B cell (primary cell): ENCODE measurements around the gene ANKS1A. TPM values are rescaled to one million over a fixed set of nuclear protein-coding genes. Genes with fewer than 3 reads are reported as not detected.

ENCODE experiments used
- ATAC-seq: fragments of 200-7000 bp; cut with Tn5 transposase; one replicate; pipeline ENCODE4 v1.10.0; 2021; ENCODE audit warnings: low read depth, mild to moderate bottlenecking, moderate number of reproducible peaks, moderate library complexity
- CTCF ChIA-PET: fragments of 350-600 bp; sonication (Branson Sonifier 250); formaldehyde crosslinking; loops from one replicate; lab custom pipeline; 2021; ENCODE audit warnings: antibody characterized with exemption, inconsistent platforms; lab: Charles Lee
- POLR2A ChIA-PET: fragments of 350-600 bp; sonication (Branson Sonifier 250); formaldehyde crosslinking; loops from one replicate; lab custom pipeline; 2021; ENCODE audit warnings: antibody characterized with exemption; lab: Charles Lee
- DNase-seq: peaks from one replicate; pipeline ENCODE4 v3.0.0; 2013
- H2AFZ ChIP-seq: 2 replicates; pipeline ENCODE4 v1.6.1; 2012; ENCODE audit warnings: mild to moderate bottlenecking, low read depth, low read length; ENCODE audit not compliant: insufficient read depth, poor library complexity, severe bottlenecking
- H3K27ac ChIP-seq, 2 donors: 1 replicate in 1 of 2; 2 replicates in 1 of 2; pipeline ENCODE4 v1.5.1; 2012 to 2013; ENCODE audit warnings: low read length in 2 of 2, mild to moderate bottlenecking in 2 of 2, moderate library complexity in 1 of 2
- H3K27me3 ChIP-seq, 4 experiments: fragments of 200-600 bp in 1 of 4; sonication (generic) in 1 of 4; replicated peaks in 1 of 4; 1 replicate in 2 of 4; 2 replicates in 2 of 4; pipeline versions ENCODE4 v1.6.1 to v1.7.0; 2013 to 2016; ENCODE audit warnings: low read length in 3 of 4, mild to moderate bottlenecking in 2 of 4, mixed read lengths in 1 of 4, moderate library complexity in 1 of 4; ENCODE audit not compliant: insufficient read depth in 4 of 4, control insufficient read depth in 3 of 4; ENCODE audit errors: control extremely low read depth in 1 of 4
- H3K36me3 ChIP-seq, 2 experiments: replicated peaks in 1 of 2; 1 replicate in 1 of 2; 2 replicates in 1 of 2; pipeline versions ENCODE4 v1.6.1 to v1.7.1; 2013; ENCODE audit warnings: low read length in 1 of 2; ENCODE audit not compliant: insufficient read depth in 2 of 2, control insufficient read depth in 1 of 2; ENCODE audit errors: control extremely low read depth in 1 of 2, extremely low read depth in 1 of 2
- H3K4me1 ChIP-seq, 2 donors: fragments of 200-600 bp in 1 of 2; sonication (generic) in 1 of 2; 1 replicate in 1 of 2; 2 replicates in 1 of 2; pipeline versions ENCODE4 v1.5.1 to v1.6.1; 2013 to 2017; ENCODE audit warnings: low read length in 2 of 2; ENCODE audit not compliant: control insufficient read depth in 2 of 2, insufficient read depth in 2 of 2
- H3K4me2 ChIP-seq: replicated peaks from 2 replicates; pipeline ENCODE3; 2012; ENCODE audit warnings: mild to moderate bottlenecking, low read depth, low read length; ENCODE audit not compliant: poor library complexity, severe bottlenecking
- H3K4me3 ChIP-seq, 5 experiments: fragments of 200-600 bp in 1 of 5; sonication (generic) in 1 of 5; 1 replicate in 3 of 5; 2 replicates in 2 of 5; pipeline versions ENCODE4 v1.5.1 to v1.7.0; 2011 to 2016; ENCODE audit warnings: low read length in 4 of 5, mild to moderate bottlenecking in 4 of 5, low read depth in 2 of 5, control low read depth in 1 of 5, moderate library complexity in 1 of 5; ENCODE audit not compliant: insufficient read depth in 1 of 5; ENCODE audit errors: control extremely low read depth in 1 of 5, extremely low read depth in 1 of 5
- H3K79me2 ChIP-seq: fragments of 200-600 bp; sonication (generic); one replicate; pipeline ENCODE4 v1.6.0; 2016; ENCODE audit warnings: low read length; ENCODE audit not compliant: control insufficient read depth, insufficient read depth
- H3K9ac ChIP-seq: fragments of 200-600 bp; sonication (generic); 2 replicates; pipeline ENCODE4 v1.6.1; 2017; ENCODE audit warnings: mild to moderate bottlenecking, low read length, moderate library complexity
- H3K9me3 ChIP-seq, 3 donors: one replicate each; pipeline versions ENCODE4 v1.6.1 to v1.7.1; 2013; ENCODE audit warnings: low read length in 2 of 3; ENCODE audit not compliant: control insufficient read depth in 2 of 3, insufficient read depth in 1 of 3; ENCODE audit errors: control extremely low read depth in 1 of 3
- H4K20me1 ChIP-seq: 2 replicates; pipeline ENCODE4 v1.6.0; 2012; ENCODE audit warnings: mild to moderate bottlenecking, low read length; ENCODE audit not compliant: insufficient read depth, control insufficient read depth, poor library complexity, severe bottlenecking
- H3K27ac Mint-ChIP-seq: one replicate; pipeline ENCODE4 v1.8.0; 2021; ENCODE audit warnings: mixed read lengths
- H3K27me3 Mint-ChIP-seq: one replicate; pipeline ENCODE4 v1.8.0; 2021; ENCODE audit warnings: mixed read lengths
- H3K4me1 Mint-ChIP-seq: one replicate; pipeline ENCODE4 v1.8.0; 2021; ENCODE audit warnings: mixed read lengths
- H3K4me3 Mint-ChIP-seq: one replicate; pipeline ENCODE4 v1.8.0; 2021; ENCODE audit warnings: mixed read lengths
- H3K9me3 Mint-ChIP-seq: one replicate; pipeline ENCODE4 v1.8.0; 2022; ENCODE audit warnings: mixed read lengths; ENCODE audit not compliant: insufficient read depth
- CTCF ChIP-seq: fragments of 200-600 bp; IDR thresholded peaks from one replicate; pipeline ENCODE4 v1.8.0; 2022; ENCODE audit warnings: antibody characterized with exemption, mild to moderate bottlenecking
- EZH2 ChIP-seq: IDR thresholded peaks from 2 replicates; pipeline ENCODE4 v1.6.1; 2012; ENCODE audit warnings: borderline replicate concordance, low read depth, mild to moderate bottlenecking, moderate library complexity, low read length; ENCODE audit not compliant: insufficient read depth, poor library complexity, severe bottlenecking
- WGBS: methylation state at CpG from one replicate; pipeline ENCODE4 v1.1.5; 2013; ENCODE audit warnings: missing lambda C conversion rate; ENCODE audit not compliant: insufficient coverage; 5-methylcytosine and 5-hydroxymethylcytosine counted together
- intact Hi-C: fragments of 100-400 bp; cut with micrococcal nuclease; formaldehyde crosslinking; loops from one replicate; pipeline ENCODE4 v1.10.0; 2022
- polyA plus RNA-seq: library from polyadenylated mRNA; depleted of rRNA; stranded (reverse); fragments of >200 nt; gene quantifications from 2 replicates; pipeline ENCODE4 v1.2.3, GENCODE V29; 2012
- total RNA-seq, 2 donors: library from RNA; stranded (reverse); fragments of 120-200 nt in 1 of 2; gene quantifications; 1 replicate in 1 of 2; 2 replicates in 1 of 2; pipeline versions ENCODE4 v1.2.3 to v1.2.4, GENCODE V29; 2013 to 2022

The ANKS1A gene
- total and polyA plus RNA-seq, 2 donors (not counting 1 experiment from before 2014, with no cell fraction given) = 3.4 to 19.7 TPM

GRCh38 chr6:35128042-35128441 is 239.0 kb downstream of the ANKS1A start:
- Histone ChIP-seq H3K79me2 (no peaks in the 10 kb centered on the region), H3K4me1 (no peaks in the 10 kb centered on the region), H3K27me3 (peaks cover 0 to 8% (median 1%) of the 10 kb centered on the region in 4 experiments), H4K20me1 (no peaks in the 10 kb centered on the region), H3K36me3 (no peaks in the 10 kb centered on the region), H3K4me3 (no peak overlapping the region), H2AFZ (no peak overlapping the region), H3K9me3 (peaks cover 0 to 5% (median 2%) of the 10 kb centered on the region in 3 donors), H3K9ac (no peak overlapping the region), H3K27ac (no peak overlapping the region), H3K4me2 (no peak overlapping the region)
- POLR2A ChIA-PET = no interaction called here
- Mint-ChIP-seq H3K4me1 (no peaks in the 10 kb centered on the region), H3K9me3 (peaks cover under 1% of the 10 kb centered on the region), H3K27me3 (peaks cover 32% of the 10 kb centered on the region), H3K27ac (no peak overlapping the region), H3K4me3 (no peak overlapping the region)
- no peak for TF ChIP-seq CTCF
- CTCF ChIA-PET = interaction anchor here (1.1 to 1.3 kb wide), 2 partner anchors 12 to 141 kb away, joined by 4 to 6 read pairs; no protein-coding TSS in a partner anchor
- ATAC-seq (no peak), DNase-seq (no peak)
- intact Hi-C loops = no loop called here
- 89% methylated on average over 2 of the region's 4 CpGs for WGBS

- DNase-seq (no peak), ATAC-seq (no peak)
- no peaks in the 10 kb centered on the region for H3K79me2 ChIP-seq
- POLR2A ChIA-PET = no interaction called here
- H3K9me3 Mint-ChIP-seq = no peaks in the 10 kb centered on the region
- TF ChIP-seq EZH2 (no peak), CTCF (no peak)
- 96% methylated on average over 2 of the region's 3 CpGs for WGBS
- H3K36me3 ChIP-seq = no peaks in the 10 kb centered on the region
- H3K4me1 ChIP-seq = no peaks in the 10 kb centered on the region
- CTCF ChIA-PET = interaction anchor here (1.1 to 1.3 kb wide), 2 partner anchors 11 to 142 kb away, joined by 4 to 6 read pairs; no protein-coding TSS in a partner anchor
- no peak overlapping the region for H3K27ac Mint-ChIP-seq
- intact Hi-C loops = no loop called here
- no peak overlapping the region for H3K4me2 ChIP-seq
- H3K27ac ChIP-seq = no peak overlapping the region
- no peak overlapping the region for H3K4me3 Mint-ChIP-seq
- peaks cover 32% of the 10 kb centered on the region for H3K27me3 Mint-ChIP-seq
- peaks cover 0 to 8% (median 1%) of the 10 kb centered on the region in 4 experiments for H3K27me3 ChIP-seq
- H3K4me1 Mint-ChIP-seq = no peaks in the 10 kb centered on the region
- H2AFZ ChIP-seq = no peak overlapping the region
- H3K4me3 ChIP-seq = no peak overlapping the region
- no peak overlapping the region for H3K9ac ChIP-seq
- H3K9me3 ChIP-seq = peaks cover 0 to 3% (median 0%) of the 10 kb centered on the region in 3 donors
- H4K20me1 ChIP-seq = no peaks in the 10 kb centered on the region
Measured at GRCh38 chr6:35128496-35128895, 239.4 kb downstream of the ANKS1A start.
